ENCODE measurements around the gene KLHDC8A. TPM values are rescaled to one million over a fixed set of nuclear protein-coding genes. Genes with fewer than 3 reads are reported as not detected.

Gene KLHDC8A
- total and polyA plus RNA-seq, 8 donors: 0.32 to 1.3 (median 1.1) TPM; not detected in 1

DNA sequence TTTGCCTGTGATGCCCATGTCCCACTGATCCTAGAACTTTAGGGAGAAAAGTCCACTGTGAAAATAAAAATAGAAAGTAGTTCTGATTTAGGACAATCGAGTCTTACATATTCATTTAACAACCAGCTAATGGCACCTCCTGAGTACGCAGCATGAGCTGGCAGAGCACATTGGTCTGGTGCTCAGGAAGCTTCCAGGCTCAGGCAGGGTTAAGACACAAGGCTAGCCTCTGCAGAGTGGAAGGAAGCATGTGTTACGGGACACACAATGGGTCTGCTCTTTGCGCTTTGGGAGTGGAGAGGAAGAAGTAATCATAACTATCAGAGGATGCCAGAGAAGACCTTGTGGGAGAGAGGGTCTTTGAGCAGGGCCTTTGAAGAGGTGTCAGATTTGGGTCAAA lies 4.2 kb upstream of the KLHDC8A start:
- no peaks in the 10 kb centered on the region for H3K36me3 ChIP-seq
- no peaks in the 10 kb centered on the region for H3K9me3 ChIP-seq
- H3K4me1 ChIP-seq: no peaks in the 10 kb centered on the region
- no peak for ATAC-seq
- peaks cover 0 to 12% of the 10 kb centered on the region in 2 donors for H3K27me3 ChIP-seq
- TF ChIP-seq, protein P1, sequence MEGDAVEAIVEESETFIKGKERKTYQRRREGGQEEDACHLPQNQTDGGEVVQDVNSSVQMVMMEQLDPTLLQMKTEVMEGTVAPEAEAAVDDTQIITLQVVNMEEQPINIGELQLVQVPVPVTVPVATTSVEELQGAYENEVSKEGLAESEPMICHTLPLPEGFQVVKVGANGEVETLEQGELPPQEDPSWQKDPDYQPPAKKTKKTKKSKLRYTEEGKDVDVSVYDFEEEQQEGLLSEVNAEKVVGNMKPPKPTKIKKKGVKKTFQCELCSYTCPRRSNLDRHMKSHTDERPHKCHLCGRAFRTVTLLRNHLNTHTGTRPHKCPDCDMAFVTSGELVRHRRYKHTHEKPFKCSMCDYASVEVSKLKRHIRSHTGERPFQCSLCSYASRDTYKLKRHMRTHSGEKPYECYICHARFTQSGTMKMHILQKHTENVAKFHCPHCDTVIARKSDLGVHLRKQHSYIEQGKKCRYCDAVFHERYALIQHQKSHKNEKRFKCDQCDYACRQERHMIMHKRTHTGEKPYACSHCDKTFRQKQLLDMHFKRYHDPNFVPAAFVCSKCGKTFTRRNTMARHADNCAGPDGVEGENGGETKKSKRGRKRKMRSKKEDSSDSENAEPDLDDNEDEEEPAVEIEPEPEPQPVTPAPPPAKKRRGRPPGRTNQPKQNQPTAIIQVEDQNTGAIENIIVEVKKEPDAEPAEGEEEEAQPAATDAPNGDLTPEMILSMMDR (IDR thresholded peaks at IDR 0.05): no peak
- no peak for DNase-seq
- no peak overlapping the region for H3K27ac ChIP-seq
- no peak overlapping the region for H3K4me3 ChIP-seq
- intact Hi-C loops (cut with DNase I): no loop called here

DNA sequence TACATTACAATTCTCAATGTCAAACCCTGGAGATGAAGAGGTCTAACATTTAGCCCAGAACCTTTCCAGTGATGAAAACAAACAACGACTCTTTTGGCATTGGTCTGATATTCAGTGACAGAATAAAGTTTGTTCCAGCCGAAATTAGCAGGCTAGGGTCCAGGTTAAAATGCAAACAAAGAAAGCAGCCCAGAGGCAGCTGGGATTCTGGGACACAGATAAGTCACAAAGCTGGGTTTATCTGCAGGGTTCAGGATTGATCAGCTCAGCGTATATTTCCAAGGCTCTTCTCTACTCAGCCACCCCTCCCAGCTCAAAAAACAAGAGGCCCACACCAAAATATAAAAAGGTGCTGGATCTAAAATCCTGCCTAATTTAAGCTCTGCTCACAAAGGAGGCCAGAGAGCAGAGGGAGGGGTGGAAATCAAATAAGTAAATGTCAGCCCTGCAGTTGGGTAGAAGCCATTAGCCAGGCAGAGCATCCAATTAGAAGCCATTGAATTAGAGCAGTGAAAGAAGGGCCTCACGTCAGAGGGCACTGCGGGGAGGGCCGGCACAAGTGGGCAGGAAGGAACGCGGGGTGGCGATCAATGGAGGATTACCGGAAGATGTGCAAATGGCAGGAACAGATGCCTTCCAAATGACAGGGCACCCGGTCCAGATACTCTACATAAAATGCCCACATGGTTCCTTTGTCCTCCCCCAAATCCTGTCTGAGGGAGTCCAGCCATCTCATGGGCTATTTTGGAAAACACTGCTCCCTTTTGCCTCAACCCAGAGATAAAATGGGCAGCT lies 3.2 kb upstream of the KLHDC8A start:
- DNase-seq: no peak
- Histone ChIP-seq H3K36me3 (no peaks in the 10 kb centered on the region), H3K27me3 (peaks cover 0 to 12% of the 10 kb centered on the region in 2 donors), H3K27ac (no peak overlapping the region), H3K9me3 (no peaks in the 10 kb centered on the region), H3K4me3 (no peak overlapping the region), H3K4me1 (no peaks in the 10 kb centered on the region)
- ATAC-seq: no peak
- TF ChIP-seq, protein P1 (IDR thresholded peaks at IDR 0.05): no peak
- intact Hi-C loops (cut with DNase I): loop anchor here in 1 of 2 donors (10.0 kb wide), 1 partner anchor 125 kb away; no protein-coding TSS in a partner anchor

DNA sequence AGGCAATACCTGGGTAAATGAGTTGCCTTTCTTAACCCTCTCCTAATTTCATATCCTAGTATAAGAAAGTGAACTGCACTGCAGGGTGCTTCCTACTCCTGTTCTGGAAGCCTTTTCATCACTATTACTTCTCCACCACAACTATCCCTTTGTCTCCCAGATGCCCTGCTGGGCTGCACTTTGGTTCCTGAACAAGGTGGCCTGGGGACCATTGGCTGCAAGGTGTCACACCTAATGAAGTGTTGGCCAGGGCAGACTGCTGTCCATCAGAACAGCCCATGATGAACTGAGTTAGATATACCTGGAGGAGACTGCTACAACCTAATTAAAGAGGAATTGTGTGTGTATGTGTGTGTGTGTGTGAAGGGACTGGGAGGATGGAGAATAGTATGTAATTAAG lies 1.9 kb upstream of the KLHDC8A start:
- H3K4me3 ChIP-seq: no peak overlapping the region
- no peak overlapping the region for H3K27ac ChIP-seq
- intact Hi-C loops (cut with DNase I): loop anchor here in 1 of 2 donors (10.0 kb wide), 1 partner anchor 126 kb away; no protein-coding TSS in a partner anchor
- ATAC-seq (no peak), DNase-seq (no peak)
- TF ChIP-seq, protein P1 (IDR thresholded peaks at IDR 0.05): no peak
- H3K4me1 ChIP-seq: peaks cover 0 to 6% of the 10 kb centered on the region in 2 donors
- H3K27me3 ChIP-seq: peaks cover 0 to 12% of the 10 kb centered on the region in 2 donors
- no peaks in the 10 kb centered on the region for H3K36me3 ChIP-seq
- no peaks in the 10 kb centered on the region for H3K9me3 ChIP-seq

DNA sequence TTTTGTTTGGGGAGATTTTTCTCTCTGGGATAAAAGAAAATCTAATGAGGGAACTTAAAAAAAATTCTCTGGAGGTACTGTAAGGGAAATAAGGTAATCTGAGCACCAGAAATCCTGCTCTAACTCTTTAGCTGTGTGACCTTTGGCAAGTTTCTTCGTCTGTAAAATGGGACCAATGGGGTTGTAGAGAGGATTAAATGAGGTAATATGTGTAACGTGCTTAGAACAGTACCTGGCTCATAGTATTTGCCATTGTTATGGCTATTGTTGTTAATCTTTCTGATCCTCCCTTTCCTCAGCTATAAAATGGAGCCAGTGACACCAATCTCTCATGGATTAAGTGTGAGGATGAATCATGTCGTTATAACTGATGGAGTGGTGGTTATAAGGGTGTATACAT lies 845 bp upstream of the KLHDC8A start:
- peaks cover 0 to 12% of the 10 kb centered on the region in 2 donors for H3K27me3 ChIP-seq
- intact Hi-C loops (cut with DNase I): loop anchor here in 1 of 2 donors (10.0 kb wide), 1 partner anchor 127 kb away; no protein-coding TSS in a partner anchor
- H3K9me3 ChIP-seq: no peaks in the 10 kb centered on the region
- H3K27ac ChIP-seq: no peak overlapping the region
- TF ChIP-seq, protein P1 (IDR thresholded peaks at IDR 0.05): no peak
- ATAC-seq: no peak
- no peak for DNase-seq
- no peak overlapping the region for H3K4me3 ChIP-seq
- H3K36me3 ChIP-seq: no peaks in the 10 kb centered on the region
- H3K4me1 ChIP-seq: peaks cover 0 to 6% of the 10 kb centered on the region in 2 donors

DNA sequence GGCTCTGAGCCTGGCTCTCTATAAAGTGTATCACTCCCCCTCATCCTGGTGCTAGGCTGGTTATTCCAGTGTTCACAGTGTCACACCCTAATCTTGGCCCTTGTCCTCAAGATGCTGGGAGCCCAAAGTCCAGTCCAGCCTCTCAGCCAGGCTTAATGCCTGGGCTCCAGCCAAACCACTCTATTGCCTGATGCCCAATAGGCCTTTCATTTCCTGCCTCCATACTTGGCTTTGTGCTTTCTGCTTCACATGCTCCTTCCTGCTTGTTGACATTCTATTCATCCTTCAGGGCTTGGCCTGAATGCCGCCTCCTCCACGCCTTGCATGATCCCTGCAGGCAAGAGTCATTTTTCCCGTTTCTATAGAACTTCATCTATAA lies 1.7 kb downstream of the KLHDC8A start:
- peak; percentile 86 for ATAC-seq

More for the DNA sequence above, 1.7 kb downstream of the KLHDC8A start:
- H3K27ac ChIP-seq: peak overlapping the region in 1 of 2 donors; percentile 10
- H3K9me3 ChIP-seq: no peaks in the 10 kb centered on the region
- intact Hi-C loops (cut with DNase I): loop anchor here in 1 of 2 donors (10.0 kb wide), 1 partner anchor 130 kb away; no protein-coding TSS in a partner anchor
- peaks cover 0 to 6% of the 10 kb centered on the region in 2 donors for H3K4me1 ChIP-seq
- TF ChIP-seq, protein P1 (IDR thresholded peaks at IDR 0.05): no peak
- peak in 1 of 4 donors; percentile 81 for DNase-seq
- H3K4me3 ChIP-seq: no peak overlapping the region
- H3K36me3 ChIP-seq: no peaks in the 10 kb centered on the region
- H3K27me3 ChIP-seq: peaks cover 0 to 8% of the 10 kb centered on the region in 2 donors

Data from left lung (tissue), 10 donors.